WTC11 (cell line): ENCODE data around the gene B4GALT3. TPM values are rescaled to one million over a fixed set of nuclear protein-coding genes. Genes with fewer than 3 reads are reported as not detected.

Source experiments
- ATAC-seq: fragments of 200-7000 bp; cut with Tn5 transposase; 2 replicates; pipeline ENCODE4 v1.10.0; 2021; ENCODE audit warnings: mild to moderate bottlenecking, moderate library complexity
- CTCF ChIA-PET: fragments of 300-600 bp; sonication (Branson Sonifier 250); formaldehyde crosslinking; loops from one replicate; lab custom pipeline; 2021; ENCODE audit warnings: antibody characterized with exemption; lab: Charles Lee
- POLR2A ChIA-PET: fragments of 350-600 bp; sonication (Branson Sonifier 250); formaldehyde crosslinking; loops from one replicate; lab custom pipeline; 2021; ENCODE audit warnings: antibody characterized with exemption; lab: Charles Lee
- DNase-seq: peaks from one replicate; pipeline ENCODE4 v3.0.0; 2021; ENCODE audit warnings: low spot score
- H3K27ac Mint-ChIP-seq: 2 replicates; pipeline ENCODE4 v1.8.0; 2021; ENCODE audit warnings: mixed read lengths
- H3K27me3 Mint-ChIP-seq: 2 replicates; pipeline ENCODE4 v1.8.0; 2021; ENCODE audit warnings: low read depth, mild to moderate bottlenecking, moderate library complexity, mixed read lengths
- H3K36me3 Mint-ChIP-seq: 2 replicates; pipeline ENCODE4 v1.8.0; 2021; ENCODE audit warnings: mixed read lengths
- H3K4me1 Mint-ChIP-seq: 2 replicates; pipeline ENCODE4 v1.8.0; 2022; ENCODE audit warnings: mixed read lengths
- H3K4me3 Mint-ChIP-seq: 2 replicates; pipeline ENCODE4 v1.8.0; 2021; ENCODE audit warnings: mild to moderate bottlenecking, moderate library complexity, mixed read lengths
- H3K9me3 Mint-ChIP-seq: 2 replicates; pipeline ENCODE4 v1.8.0; 2021; ENCODE audit warnings: mixed read lengths
- ELF4 ChIP-seq: sonication (generic); formaldehyde crosslinking; IDR thresholded peaks from 2 replicates; pipeline ENCODE4 v1.8.1; 2022; ENCODE audit warnings: low read depth, mild to moderate bottlenecking, moderate library complexity, missing genetic modification reagents
- ESRRA ChIP-seq: sonication (generic); formaldehyde crosslinking; IDR thresholded peaks from 2 replicates; pipeline ENCODE4 v1.8.1; 2022; ENCODE audit warnings: mild to moderate bottlenecking, missing genetic modification reagents, borderline replicate concordance
- GRHL2 ChIP-seq: fragments of 250-450 bp; sonication (Bioruptor Pico); IDR thresholded peaks from 2 replicates; pipeline ENCODE4 v1.8.0; 2022; ENCODE audit warnings: mild to moderate bottlenecking, moderate library complexity; ENCODE audit not compliant: insufficient replicate concordance, severe bottlenecking
- IRF2 ChIP-seq: sonication (generic); formaldehyde crosslinking; IDR thresholded peaks from 2 replicates; pipeline ENCODE4 v1.8.0; 2022; ENCODE audit warnings: low read depth, missing genetic modification reagents, borderline replicate concordance
- OVOL2 ChIP-seq: fragments of 250-450 bp; sonication (Bioruptor Pico); IDR thresholded peaks from 2 replicates; pipeline ENCODE4 v1.9.0; 2021; ENCODE audit warnings: mild to moderate bottlenecking, borderline replicate concordance
- RELA ChIP-seq: sonication (generic); formaldehyde crosslinking; IDR thresholded peaks from 2 replicates; pipeline ENCODE4 v1.8.1; 2022; ENCODE audit warnings: missing genetic modification reagents, mild to moderate bottlenecking, borderline replicate concordance
- SMAD3 ChIP-seq: sonication (generic); formaldehyde crosslinking; IDR thresholded peaks from 2 replicates; pipeline ENCODE4 v1.8.0; 2022; ENCODE audit warnings: missing genetic modification reagents, mild to moderate bottlenecking, borderline replicate concordance
- SOX15 ChIP-seq: fragments of 250-450 bp; sonication (Bioruptor Pico); IDR thresholded peaks from 2 replicates; pipeline ENCODE4 v1.9.0; 2021; ENCODE audit warnings: mild to moderate bottlenecking
- ZBTB21 ChIP-seq: sonication (generic); formaldehyde crosslinking; IDR thresholded peaks from 2 replicates; pipeline ENCODE4 v1.8.1; 2023; ENCODE audit warnings: mild to moderate bottlenecking, missing genetic modification reagents, borderline replicate concordance
- ZNF138 ChIP-seq: sonication (generic); formaldehyde crosslinking; conservative IDR thresholded peaks from 2 replicates; pipeline ENCODE4 v1.8.1; 2022; ENCODE audit warnings: mild to moderate bottlenecking, moderate library complexity, missing genetic modification reagents
- ZNF317 ChIP-seq: sonication (generic); formaldehyde crosslinking; IDR thresholded peaks from 2 replicates; pipeline ENCODE4 v1.8.1; 2023; ENCODE audit warnings: low read depth, mild to moderate bottlenecking, moderate library complexity, missing genetic modification reagents, borderline replicate concordance
- total RNA-seq: library from RNA; stranded (reverse); gene quantifications from 3 replicates; pipeline ENCODE4 v1.2.3, GENCODE V29; 2021
- TF ChIP-seq, protein P1 (sequence below): sonication (generic); formaldehyde crosslinking; IDR thresholded peaks from 2 replicates; pipeline ENCODE4 v1.8.0; 2022; ENCODE audit warnings: mild to moderate bottlenecking, missing genetic modification reagents
- TF ChIP-seq, protein P2 (sequence below): fragments of 250-450 bp; sonication (Bioruptor Pico); IDR thresholded peaks from 2 replicates; pipeline ENCODE4 v2.1.2; 2022; ENCODE audit warnings: mild to moderate bottlenecking, moderate library complexity
- TF ChIP-seq, protein P3 (sequence below): sonication (generic); formaldehyde crosslinking; IDR thresholded peaks from 2 replicates; pipeline ENCODE4 v1.8.1; 2023; ENCODE audit warnings: mild to moderate bottlenecking, missing genetic modification reagents, moderate library complexity
- TF ChIP-seq, protein P4 (sequence below): sonication (generic); formaldehyde crosslinking; IDR thresholded peaks from 2 replicates; pipeline ENCODE4 v1.8.0; 2023; ENCODE audit warnings: mild to moderate bottlenecking, missing genetic modification reagents
- TF ChIP-seq, protein P5 (sequence below): sonication (generic); formaldehyde crosslinking; conservative IDR thresholded peaks from 2 replicates; pipeline ENCODE4 v1.8.1; 2022; ENCODE audit warnings: mild to moderate bottlenecking, missing genetic modification reagents
- TF ChIP-seq, protein P6 (sequence below): fragments of 250-450 bp; sonication (Bioruptor Pico); IDR thresholded peaks from 2 replicates; pipeline ENCODE4 v1.9.0; 2021; ENCODE audit warnings: mild to moderate bottlenecking, borderline replicate concordance
- TF ChIP-seq, protein P7 (sequence below): fragments of 250-450 bp; sonication (Bioruptor Pico); IDR thresholded peaks from 2 replicates; pipeline ENCODE4 v1.9.0; 2021; ENCODE audit warnings: mild to moderate bottlenecking

B4GALT3 gene
- total RNA-seq, 1 experiment from 2014 or later, result 40.1 TPM

DNA sequence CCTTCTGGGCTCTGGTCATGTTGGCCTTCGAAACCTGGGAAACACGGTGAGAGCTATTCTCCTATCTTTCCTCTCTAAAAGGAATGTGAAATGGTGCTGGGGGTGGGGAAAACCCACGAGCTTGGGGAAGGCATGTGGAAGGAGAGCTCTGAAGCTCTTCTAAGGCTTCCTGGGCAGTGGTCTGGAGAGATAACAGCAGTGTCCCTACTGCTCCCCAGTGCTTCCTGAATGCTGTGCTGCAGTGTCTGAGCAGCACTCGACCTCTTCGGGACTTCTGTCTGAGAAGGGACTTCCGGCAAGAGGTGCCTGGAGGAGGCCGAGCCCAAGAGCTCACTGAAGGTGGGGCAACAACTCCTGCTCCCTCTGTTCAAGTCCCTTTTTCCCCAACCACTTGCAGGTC is 15.3 kb downstream of the B4GALT3 start (continued):
- TF ChIP-seq IRF2 (CRISPR knock-in tag), result no peak
- TF ChIP-seq, protein P1, sequence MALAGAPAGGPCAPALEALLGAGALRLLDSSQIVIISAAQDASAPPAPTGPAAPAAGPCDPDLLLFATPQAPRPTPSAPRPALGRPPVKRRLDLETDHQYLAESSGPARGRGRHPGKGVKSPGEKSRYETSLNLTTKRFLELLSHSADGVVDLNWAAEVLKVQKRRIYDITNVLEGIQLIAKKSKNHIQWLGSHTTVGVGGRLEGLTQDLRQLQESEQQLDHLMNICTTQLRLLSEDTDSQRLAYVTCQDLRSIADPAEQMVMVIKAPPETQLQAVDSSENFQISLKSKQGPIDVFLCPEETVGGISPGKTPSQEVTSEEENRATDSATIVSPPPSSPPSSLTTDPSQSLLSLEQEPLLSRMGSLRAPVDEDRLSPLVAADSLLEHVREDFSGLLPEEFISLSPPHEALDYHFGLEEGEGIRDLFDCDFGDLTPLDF (CRISPR knock-in tag), result no peak
- TF ChIP-seq, protein P2, sequence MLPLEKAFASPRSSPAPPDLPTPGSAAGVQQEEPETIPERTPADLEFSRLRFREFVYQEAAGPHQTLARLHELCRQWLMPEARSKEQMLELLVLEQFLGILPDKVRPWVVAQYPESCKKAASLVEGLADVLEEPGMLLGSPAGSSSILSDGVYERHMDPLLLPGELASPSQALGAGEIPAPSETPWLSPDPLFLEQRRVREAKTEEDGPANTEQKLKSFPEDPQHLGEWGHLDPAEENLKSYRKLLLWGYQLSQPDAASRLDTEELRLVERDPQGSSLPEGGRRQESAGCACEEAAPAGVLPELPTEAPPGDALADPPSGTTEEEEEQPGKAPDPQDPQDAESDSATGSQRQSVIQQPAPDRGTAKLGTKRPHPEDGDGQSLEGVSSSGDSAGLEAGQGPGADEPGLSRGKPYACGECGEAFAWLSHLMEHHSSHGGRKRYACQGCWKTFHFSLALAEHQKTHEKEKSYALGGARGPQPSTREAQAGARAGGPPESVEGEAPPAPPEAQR, result no peak
- TF ChIP-seq SMAD3 (CRISPR knock-in tag), result no peak

DNA sequence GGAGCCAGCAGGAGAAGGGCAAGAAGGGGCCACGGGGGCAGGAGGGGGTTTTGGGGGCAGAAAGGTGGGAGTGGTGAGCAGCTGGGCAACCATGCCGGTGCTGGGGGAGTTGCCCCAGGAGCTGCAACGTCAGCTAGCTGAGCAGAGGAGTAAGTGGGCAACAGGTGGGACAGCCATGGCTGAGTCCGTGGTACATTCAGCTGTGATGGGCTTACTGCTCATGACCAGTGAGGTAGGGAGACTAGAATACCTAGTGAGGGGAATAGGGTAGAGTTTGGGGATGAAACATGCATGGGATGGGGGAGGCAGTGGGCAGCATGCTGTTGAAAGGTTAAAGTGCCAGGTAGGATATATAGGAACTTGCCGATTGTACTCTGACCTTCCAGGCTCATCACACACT is 15.7 kb downstream of the B4GALT3 start:
- H3K36me3 Mint-ChIP-seq, result peaks cover 22% of the 10 kb centered on the region
- DNase-seq (no peak), ATAC-seq (no peak)
- 0 out of 2 replicates have a peak overlapping the region, but pooled peaks have one; percentile 15 for H3K27ac Mint-ChIP-seq
- ChIA-PET POLR2A (interaction anchor here (1.0 kb wide), 1 partner anchor 27 kb away, joined by 3 read pairs; no protein-coding TSS in a partner anchor), CTCF (no interaction called here)
- H3K4me3 Mint-ChIP-seq, result no peak overlapping the region
- TF ChIP-seq, protein P3, sequence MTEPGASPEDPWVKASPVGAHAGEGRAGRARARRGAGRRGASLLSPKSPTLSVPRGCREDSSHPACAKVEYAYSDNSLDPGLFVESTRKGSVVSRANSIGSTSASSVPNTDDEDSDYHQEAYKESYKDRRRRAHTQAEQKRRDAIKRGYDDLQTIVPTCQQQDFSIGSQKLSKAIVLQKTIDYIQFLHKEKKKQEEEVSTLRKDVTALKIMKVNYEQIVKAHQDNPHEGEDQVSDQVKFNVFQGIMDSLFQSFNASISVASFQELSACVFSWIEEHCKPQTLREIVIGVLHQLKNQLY (CRISPR knock-in tag), result no peak
- TF ChIP-seq ELF4 (CRISPR knock-in tag) (no peak), OVOL2 (CRISPR knock-in tag) (no peak), ZNF317 (CRISPR knock-in tag) (no peak), ESRRA (CRISPR knock-in tag) (no peak), ZBTB21 (CRISPR knock-in tag) (no peak), SOX15 (CRISPR knock-in tag) (no peak), ZNF138 (CRISPR knock-in tag) (no peak), GRHL2 (CRISPR knock-in tag) (no peak), RELA (CRISPR knock-in tag) (no peak)
- TF ChIP-seq, protein P4, sequence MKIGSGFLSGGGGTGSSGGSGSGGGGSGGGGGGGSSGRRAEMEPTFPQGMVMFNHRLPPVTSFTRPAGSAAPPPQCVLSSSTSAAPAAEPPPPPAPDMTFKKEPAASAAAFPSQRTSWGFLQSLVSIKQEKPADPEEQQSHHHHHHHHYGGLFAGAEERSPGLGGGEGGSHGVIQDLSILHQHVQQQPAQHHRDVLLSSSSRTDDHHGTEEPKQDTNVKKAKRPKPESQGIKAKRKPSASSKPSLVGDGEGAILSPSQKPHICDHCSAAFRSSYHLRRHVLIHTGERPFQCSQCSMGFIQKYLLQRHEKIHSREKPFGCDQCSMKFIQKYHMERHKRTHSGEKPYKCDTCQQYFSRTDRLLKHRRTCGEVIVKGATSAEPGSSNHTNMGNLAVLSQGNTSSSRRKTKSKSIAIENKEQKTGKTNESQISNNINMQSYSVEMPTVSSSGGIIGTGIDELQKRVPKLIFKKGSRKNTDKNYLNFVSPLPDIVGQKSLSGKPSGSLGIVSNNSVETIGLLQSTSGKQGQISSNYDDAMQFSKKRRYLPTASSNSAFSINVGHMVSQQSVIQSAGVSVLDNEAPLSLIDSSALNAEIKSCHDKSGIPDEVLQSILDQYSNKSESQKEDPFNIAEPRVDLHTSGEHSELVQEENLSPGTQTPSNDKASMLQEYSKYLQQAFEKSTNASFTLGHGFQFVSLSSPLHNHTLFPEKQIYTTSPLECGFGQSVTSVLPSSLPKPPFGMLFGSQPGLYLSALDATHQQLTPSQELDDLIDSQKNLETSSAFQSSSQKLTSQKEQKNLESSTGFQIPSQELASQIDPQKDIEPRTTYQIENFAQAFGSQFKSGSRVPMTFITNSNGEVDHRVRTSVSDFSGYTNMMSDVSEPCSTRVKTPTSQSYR (CRISPR knock-in tag), result no peak
- TF ChIP-seq, protein P5, sequence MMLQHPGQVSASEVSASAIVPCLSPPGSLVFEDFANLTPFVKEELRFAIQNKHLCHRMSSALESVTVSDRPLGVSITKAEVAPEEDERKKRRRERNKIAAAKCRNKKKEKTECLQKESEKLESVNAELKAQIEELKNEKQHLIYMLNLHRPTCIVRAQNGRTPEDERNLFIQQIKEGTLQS, result no peak
- TF ChIP-seq, protein P6, sequence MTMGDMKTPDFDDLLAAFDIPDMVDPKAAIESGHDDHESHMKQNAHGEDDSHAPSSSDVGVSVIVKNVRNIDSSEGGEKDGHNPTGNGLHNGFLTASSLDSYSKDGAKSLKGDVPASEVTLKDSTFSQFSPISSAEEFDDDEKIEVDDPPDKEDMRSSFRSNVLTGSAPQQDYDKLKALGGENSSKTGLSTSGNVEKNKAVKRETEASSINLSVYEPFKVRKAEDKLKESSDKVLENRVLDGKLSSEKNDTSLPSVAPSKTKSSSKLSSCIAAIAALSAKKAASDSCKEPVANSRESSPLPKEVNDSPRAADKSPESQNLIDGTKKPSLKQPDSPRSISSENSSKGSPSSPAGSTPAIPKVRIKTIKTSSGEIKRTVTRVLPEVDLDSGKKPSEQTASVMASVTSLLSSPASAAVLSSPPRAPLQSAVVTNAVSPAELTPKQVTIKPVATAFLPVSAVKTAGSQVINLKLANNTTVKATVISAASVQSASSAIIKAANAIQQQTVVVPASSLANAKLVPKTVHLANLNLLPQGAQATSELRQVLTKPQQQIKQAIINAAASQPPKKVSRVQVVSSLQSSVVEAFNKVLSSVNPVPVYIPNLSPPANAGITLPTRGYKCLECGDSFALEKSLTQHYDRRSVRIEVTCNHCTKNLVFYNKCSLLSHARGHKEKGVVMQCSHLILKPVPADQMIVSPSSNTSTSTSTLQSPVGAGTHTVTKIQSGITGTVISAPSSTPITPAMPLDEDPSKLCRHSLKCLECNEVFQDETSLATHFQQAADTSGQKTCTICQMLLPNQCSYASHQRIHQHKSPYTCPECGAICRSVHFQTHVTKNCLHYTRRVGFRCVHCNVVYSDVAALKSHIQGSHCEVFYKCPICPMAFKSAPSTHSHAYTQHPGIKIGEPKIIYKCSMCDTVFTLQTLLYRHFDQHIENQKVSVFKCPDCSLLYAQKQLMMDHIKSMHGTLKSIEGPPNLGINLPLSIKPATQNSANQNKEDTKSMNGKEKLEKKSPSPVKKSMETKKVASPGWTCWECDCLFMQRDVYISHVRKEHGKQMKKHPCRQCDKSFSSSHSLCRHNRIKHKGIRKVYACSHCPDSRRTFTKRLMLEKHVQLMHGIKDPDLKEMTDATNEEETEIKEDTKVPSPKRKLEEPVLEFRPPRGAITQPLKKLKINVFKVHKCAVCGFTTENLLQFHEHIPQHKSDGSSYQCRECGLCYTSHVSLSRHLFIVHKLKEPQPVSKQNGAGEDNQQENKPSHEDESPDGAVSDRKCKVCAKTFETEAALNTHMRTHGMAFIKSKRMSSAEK (CRISPR knock-in tag), result no peak
- TF ChIP-seq, protein P7, sequence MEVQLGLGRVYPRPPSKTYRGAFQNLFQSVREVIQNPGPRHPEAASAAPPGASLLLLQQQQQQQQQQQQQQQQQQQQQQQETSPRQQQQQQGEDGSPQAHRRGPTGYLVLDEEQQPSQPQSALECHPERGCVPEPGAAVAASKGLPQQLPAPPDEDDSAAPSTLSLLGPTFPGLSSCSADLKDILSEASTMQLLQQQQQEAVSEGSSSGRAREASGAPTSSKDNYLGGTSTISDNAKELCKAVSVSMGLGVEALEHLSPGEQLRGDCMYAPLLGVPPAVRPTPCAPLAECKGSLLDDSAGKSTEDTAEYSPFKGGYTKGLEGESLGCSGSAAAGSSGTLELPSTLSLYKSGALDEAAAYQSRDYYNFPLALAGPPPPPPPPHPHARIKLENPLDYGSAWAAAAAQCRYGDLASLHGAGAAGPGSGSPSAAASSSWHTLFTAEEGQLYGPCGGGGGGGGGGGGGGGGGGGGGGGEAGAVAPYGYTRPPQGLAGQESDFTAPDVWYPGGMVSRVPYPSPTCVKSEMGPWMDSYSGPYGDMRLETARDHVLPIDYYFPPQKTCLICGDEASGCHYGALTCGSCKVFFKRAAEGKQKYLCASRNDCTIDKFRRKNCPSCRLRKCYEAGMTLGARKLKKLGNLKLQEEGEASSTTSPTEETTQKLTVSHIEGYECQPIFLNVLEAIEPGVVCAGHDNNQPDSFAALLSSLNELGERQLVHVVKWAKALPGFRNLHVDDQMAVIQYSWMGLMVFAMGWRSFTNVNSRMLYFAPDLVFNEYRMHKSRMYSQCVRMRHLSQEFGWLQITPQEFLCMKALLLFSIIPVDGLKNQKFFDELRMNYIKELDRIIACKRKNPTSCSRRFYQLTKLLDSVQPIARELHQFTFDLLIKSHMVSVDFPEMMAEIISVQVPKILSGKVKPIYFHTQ, result no peak
- H3K4me1 Mint-ChIP-seq, result peaks cover 24% of the 10 kb centered on the region
- H3K27me3 Mint-ChIP-seq, result no peaks in the 10 kb centered on the region
- no peaks in the 10 kb centered on the region for H3K9me3 Mint-ChIP-seq
